Right atrium auricular region (tissue), 2 donors: ENCODE measurements around the gene CKAP2L. TPM values are rescaled to one million over a fixed set of nuclear protein-coding genes. Genes with fewer than 3 reads are reported as not detected.

Experiments used
- DNase-seq: peaks from one replicate; pipeline ENCODE4 v3.0.0-alpha.2; 2019; ENCODE audit warnings: low spot score
- H3K27ac ChIP-seq, 2 donors: fragments of 200-600 bp; sonication (generic); 1 replicate in 1 of 2; 2 replicates in 1 of 2; pipeline ENCODE4 v1.5.1; 2016 to 2019
- H3K27me3 ChIP-seq, 2 donors: fragments of 200-600 bp; sonication (generic); one replicate each; pipeline versions ENCODE4 v1.5.1 to v1.6.0; 2017 to 2019
- H3K36me3 ChIP-seq: fragments of 200-600 bp; sonication (generic); one replicate; pipeline ENCODE4 v1.5.1; 2016
- H3K4me1 ChIP-seq, 2 donors: fragments of 200-600 bp; sonication (generic); one replicate each; pipeline versions ENCODE4 v1.5.1 to v1.6.0; 2017 to 2019
- H3K4me3 ChIP-seq, 2 donors: fragments of 200-600 bp; sonication (generic); 1 replicate in 1 of 2; 2 replicates in 1 of 2; pipeline ENCODE4 v1.5.1; 2017 to 2019; ENCODE audit warnings: mild to moderate bottlenecking in 1 of 2, moderate library complexity in 1 of 2
- H3K9me3 ChIP-seq, 2 donors: fragments of 200-600 bp; sonication (generic); one replicate each; pipeline ENCODE4 v1.5.1; 2019
- CTCF ChIP-seq, 2 donors: fragments of 200-600 bp; sonication (generic); IDR thresholded peaks; one replicate each; pipeline ENCODE4 v1.5.1; 2019; ENCODE audit warnings: antibody characterized with exemption in 2 of 2
- total RNA-seq, 2 donors: library from RNA; depleted of rRNA; stranded (reverse); fragments of >200 nt; gene quantifications; one replicate each; pipeline ENCODE4 v1.1.0, GENCODE V29; 2016

CKAP2L gene
- total RNA-seq, 2 donors from 2014 or later = 0.82 TPM; not detected in 1

DNA sequence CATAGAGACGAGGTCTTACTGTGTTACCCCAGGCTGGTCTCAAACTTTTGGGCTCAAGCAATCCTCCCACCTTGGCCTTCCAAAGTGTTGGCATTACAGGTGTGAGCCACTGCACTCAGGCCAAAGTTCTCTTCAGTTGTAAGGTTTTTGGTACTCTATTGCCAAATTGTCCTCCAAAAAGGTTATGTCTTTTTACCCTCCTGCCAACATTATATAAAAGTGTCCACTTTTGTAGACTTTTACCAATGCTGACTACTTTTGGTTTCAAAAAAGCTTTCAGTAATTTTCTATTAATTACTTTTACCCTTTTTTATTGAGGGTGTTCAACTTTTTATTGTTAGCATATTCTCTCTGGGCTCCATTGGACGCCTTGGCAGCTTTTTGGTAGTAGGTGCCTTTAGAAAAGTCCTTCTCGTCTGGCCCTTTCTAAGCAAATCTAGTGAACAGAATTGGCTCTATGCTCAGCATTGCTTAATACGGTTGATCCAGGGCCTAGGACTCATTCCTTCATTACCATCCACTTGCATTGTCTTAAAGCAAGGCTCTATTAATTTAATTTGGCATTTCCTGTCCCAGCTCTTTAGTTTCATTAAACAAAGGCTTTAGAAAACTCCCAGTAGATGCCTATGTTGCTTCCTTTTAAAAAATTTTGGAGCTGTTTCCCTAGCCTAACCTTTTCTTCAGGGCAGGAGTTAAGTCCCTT is 36.6 kb upstream of the CKAP2L start:
- no peak for DNase-seq
- Histone ChIP-seq H3K4me3 (no peak overlapping the region), H3K36me3 (no peaks in the 10 kb centered on the region), H3K4me1 (no peaks in the 10 kb centered on the region), H3K27me3 (no peaks in the 10 kb centered on the region), H3K9me3 (no peaks in the 10 kb centered on the region), H3K27ac (no peak overlapping the region)
- TF ChIP-seq CTCF (IDR thresholded peaks at IDR 0.05) = no peak

DNA sequence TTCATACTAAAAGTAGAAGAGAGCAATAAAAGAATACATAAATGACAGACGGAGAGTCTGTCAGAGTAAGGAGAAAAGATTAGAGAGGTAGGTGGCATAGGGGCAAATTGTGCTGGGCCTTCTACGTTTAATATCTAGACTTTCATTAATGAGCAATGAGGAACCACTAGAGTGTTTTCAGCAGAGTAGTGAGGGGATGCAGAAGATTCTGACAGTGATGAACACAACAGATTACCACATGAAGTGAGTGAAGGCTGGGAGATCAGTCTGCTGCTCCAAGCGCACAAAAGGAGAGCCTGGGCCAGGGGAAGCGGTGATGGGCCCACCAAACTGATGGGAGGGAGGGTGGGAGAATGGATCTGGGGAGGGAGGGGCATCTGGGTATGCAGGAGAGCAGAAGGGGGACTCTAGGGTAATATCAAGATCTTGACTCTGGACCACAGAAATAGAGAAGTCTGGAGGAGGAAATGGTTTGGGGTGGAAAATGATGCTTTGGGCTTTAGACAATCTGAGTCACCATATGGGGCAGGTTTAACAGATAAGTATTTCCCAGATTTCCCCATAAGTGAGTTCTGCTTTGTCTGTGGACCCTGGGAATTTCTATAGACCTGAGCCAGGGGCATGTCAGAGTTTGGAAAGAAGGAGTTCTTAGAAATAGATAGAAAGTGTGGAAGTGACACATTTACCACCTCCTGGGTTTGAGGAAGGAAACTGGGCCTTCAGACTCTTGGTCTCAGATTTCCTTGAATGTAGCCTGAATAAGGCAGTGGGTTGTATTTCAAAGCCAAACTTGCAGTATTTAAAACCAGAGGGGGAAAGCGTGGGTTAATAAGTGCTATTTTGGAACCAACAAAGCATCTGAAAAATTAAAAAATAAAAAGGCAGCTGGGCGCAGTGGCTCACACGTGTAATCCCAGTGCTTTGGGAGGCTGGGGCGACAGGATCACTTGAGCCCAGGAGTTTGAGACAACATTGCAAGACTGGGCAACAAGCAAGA is 34.9 kb upstream of the CKAP2L start:
- Histone ChIP-seq H3K27me3 (no peaks in the 10 kb centered on the region), H3K9me3 (no peaks in the 10 kb centered on the region), H3K27ac (no peak overlapping the region), H3K36me3 (no peaks in the 10 kb centered on the region), H3K4me3 (no peak overlapping the region), H3K4me1 (no peaks in the 10 kb centered on the region)
- no peak for DNase-seq
- no peak for TF ChIP-seq CTCF (IDR thresholded peaks at IDR 0.05)

GRCh38 chr2:112796486-112796885 is 32.1 kb upstream of the CKAP2L start:
- DNase-seq = no peak
- Histone ChIP-seq H3K4me3 (no peak overlapping the region), H3K27me3 (no peaks in the 10 kb centered on the region), H3K9me3 (no peaks in the 10 kb centered on the region), H3K36me3 (no peaks in the 10 kb centered on the region), H3K27ac (no peak overlapping the region), H3K4me1 (no peaks in the 10 kb centered on the region)
- TF ChIP-seq CTCF (IDR thresholded peaks at IDR 0.05) = no peak

DNA sequence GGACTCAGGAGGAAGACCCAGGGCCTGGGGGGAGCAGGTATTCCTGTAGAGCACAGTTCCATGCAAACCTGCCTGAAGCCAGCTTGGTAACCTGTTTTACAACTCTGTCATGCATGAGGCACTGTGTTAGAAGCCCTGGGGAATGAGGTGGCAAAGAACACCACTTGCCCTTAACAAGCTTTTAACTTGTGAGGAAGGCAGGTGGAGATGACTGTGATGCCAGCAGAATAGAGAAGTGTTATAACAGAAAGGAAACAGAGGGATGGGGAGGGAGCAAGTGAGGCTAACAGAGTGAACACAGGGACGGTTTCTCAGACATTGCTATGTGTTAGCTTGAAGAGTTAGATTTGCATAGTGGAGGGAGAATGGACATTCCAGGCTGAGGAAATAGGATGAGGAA is 31.4 kb upstream of the CKAP2L start:
- Histone ChIP-seq H3K27me3 (no peaks in the 10 kb centered on the region), H3K36me3 (no peaks in the 10 kb centered on the region), H3K9me3 (no peaks in the 10 kb centered on the region), H3K4me1 (no peaks in the 10 kb centered on the region), H3K4me3 (no peak overlapping the region), H3K27ac (no peak overlapping the region)
- no peak for TF ChIP-seq CTCF (IDR thresholded peaks at IDR 0.05)
- DNase-seq = no peak

DNA sequence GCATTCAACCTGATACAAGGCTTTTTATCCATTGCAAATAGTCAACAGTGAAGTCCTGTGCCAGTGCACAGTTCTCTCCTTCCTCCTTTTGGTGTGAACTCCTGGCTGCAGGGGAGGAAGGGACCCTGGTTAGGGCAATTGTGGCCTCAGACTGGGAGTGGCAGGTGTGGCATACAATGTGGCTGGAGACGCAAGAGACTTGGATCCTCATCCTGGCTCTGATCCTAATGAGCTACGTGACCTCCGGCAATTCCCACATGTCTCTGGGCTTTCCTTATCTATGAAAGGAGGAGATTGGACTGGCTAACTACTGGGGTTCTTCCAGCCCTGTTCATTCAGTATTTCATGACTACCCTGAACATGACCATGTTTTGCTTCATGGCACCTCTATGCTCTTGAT is 30.4 kb upstream of the CKAP2L start:
- Histone ChIP-seq H3K9me3 (no peaks in the 10 kb centered on the region), H3K4me1 (no peaks in the 10 kb centered on the region), H3K4me3 (no peak overlapping the region), H3K27ac (no peak overlapping the region), H3K36me3 (no peaks in the 10 kb centered on the region), H3K27me3 (no peaks in the 10 kb centered on the region)
- no peak for DNase-seq
- TF ChIP-seq CTCF (IDR thresholded peaks at IDR 0.05) = no peak
